Kidney (tissue), 14 donors: ENCODE data around the gene NANOGP8. TPM values are rescaled to one million over a fixed set of nuclear protein-coding genes. Genes with fewer than 3 reads are reported as not detected.

Experiments
- DNase-seq, 5 donors: peaks; one replicate each; pipeline ENCODE4 v3.0.0-alpha.2; 2013 to 2020
- FAIRE-seq: peaks from 2 replicates; lab custom pipeline; 2012; peaks lifted over from hg19 to GRCh38; lab: Jason Lieb, UNC
- H3K27ac ChIP-seq, 2 donors: one replicate each; pipeline ENCODE4 v1.7.0; 2013; ENCODE audit warnings: low read depth in 2 of 2, low read length in 2 of 2, inconsistent platforms in 1 of 2
- H3K27me3 ChIP-seq: one replicate; pipeline ENCODE4 v1.7.1; 2013; ENCODE audit warnings: low read length, inconsistent platforms; ENCODE audit not compliant: control insufficient read depth, insufficient read depth
- H3K36me3 ChIP-seq, 3 donors: one replicate each; pipeline versions ENCODE4 v1.7.0 to v1.7.1; 2013; ENCODE audit warnings: low read length in 3 of 3, control low read depth in 1 of 3, inconsistent platforms in 1 of 3; ENCODE audit not compliant: insufficient read depth in 3 of 3, control insufficient read depth in 2 of 3
- H3K4me1 ChIP-seq, 3 donors: one replicate each; pipeline versions ENCODE4 v1.7.0 to v1.7.1; 2013; ENCODE audit warnings: low read length in 3 of 3, inconsistent platforms in 1 of 3, low read depth in 1 of 3; ENCODE audit not compliant: control insufficient read depth in 2 of 3, insufficient read depth in 2 of 3
- H3K4me3 ChIP-seq, 3 donors: one replicate each; pipeline versions ENCODE4 v1.7.0 to v1.8.1; 2013; ENCODE audit warnings: low read length in 3 of 3, control low read depth in 1 of 3, inconsistent platforms in 1 of 3
- H3K9ac ChIP-seq, 3 donors: one replicate each; pipeline versions ENCODE4 v1.7.0 to v1.7.1; 2013; ENCODE audit warnings: low read length in 3 of 3, control low read depth in 1 of 3, inconsistent platforms in 1 of 3
- H3K9me3 ChIP-seq, 3 donors: one replicate each; pipeline versions ENCODE4 v1.7.0 to v1.7.1; 2013; ENCODE audit warnings: low read length in 3 of 3, control low read depth in 1 of 3, inconsistent platforms in 1 of 3; ENCODE audit not compliant: control insufficient read depth in 2 of 3, insufficient read depth in 1 of 3
- CTCF ChIP-seq: IDR thresholded peaks from 3 replicates; pipeline ENCODE4 v1.5.1; 2012; ENCODE audit warnings: mild to moderate bottlenecking, moderate library complexity, borderline replicate concordance; ENCODE audit not compliant: insufficient read depth; ENCODE audit errors: extremely low read depth
- intact Hi-C: fragments of 100-400 bp; cut with DNase I; formaldehyde crosslinking; loops from one replicate; pipeline ENCODE4 v1.11.1; 2022
- polyA plus RNA-seq: library from polyadenylated mRNA; stranded (reverse); fragments of 350-450 nt; fragmentation: Illumina TruSeq; extraction: RNeasy Lipid Tissue Mini Kit (QIAGEN cat#74804); gene quantifications from one replicate; pipeline ENCODE4 v1.2.3, GENCODE V29; 2014; ENCODE audit warnings: low read depth, low replicate concordance; ENCODE audit not compliant: insufficient read depth
- total RNA-seq: library from RNA; stranded (reverse); fragmentation: NEBNext Ultra II Directional; extraction: Animal tissue kit (Norgen Biotek cat#: 25700); gene quantifications from one replicate; pipeline ENCODE4 v1.2.1, GENCODE V29; 2021
- donor health status: control.
- donor health status: control.
- donor health status: control.
- donor health status: control.
- donor health status: control.
- donor health status: DM: yes; HTN: yes; CAD: no.
- donor health status: Normal renal cell carcinoma (clear cell type).

NANOGP8 gene
- total and polyA plus RNA-seq, 2 donors from 2014 or later, result 1.3 TPM; not detected in 1

DNA sequence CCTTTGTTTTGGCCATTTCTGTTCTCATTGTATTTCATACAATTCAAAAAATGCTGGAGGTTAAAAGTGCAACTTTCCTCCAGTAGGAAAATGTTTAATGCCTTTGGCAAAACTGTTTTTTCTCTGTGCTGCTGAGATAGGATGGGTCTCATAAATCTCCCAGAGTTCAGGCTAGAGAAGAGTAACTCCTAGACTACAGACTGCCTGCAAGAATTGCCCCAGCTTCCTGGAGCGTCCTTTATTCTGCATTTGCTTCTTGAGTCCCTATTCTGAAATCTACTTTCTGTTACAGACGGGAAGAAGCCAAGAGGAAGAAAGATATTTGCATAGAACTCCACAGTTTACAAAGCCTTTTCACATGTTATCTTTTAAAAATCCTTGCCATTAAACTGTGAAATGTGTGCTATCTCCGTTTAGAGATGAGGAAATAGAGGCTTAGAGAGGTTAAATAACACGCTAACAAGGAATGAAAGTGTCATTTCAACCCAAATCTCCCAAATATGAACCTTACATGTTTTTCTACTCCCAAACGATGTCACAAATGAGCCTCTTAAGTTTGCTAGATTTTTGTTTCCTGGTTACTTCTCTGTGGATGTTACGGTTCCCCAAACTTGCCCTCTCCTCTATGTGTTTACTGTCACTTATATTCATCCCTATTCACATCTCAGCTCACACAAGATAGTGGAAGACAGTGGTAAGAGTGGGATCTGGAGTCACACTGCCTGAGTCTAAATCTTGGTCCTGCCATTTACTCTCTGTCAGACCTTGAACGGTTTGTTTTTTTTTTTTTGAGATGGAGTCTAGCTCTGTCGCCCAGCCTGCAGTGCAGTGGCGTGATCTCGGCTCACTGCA lies 17.4 kb downstream of the NANOGP8 start:
- FAIRE-seq, result no peak
- H3K4me3 ChIP-seq, result no peak overlapping the region
- no peak overlapping the region for H3K27ac ChIP-seq
- intact Hi-C loops, result no loop called here
- no peaks in the 10 kb centered on the region for H3K9me3 ChIP-seq
- H3K36me3 ChIP-seq, result no peaks in the 10 kb centered on the region
- TF ChIP-seq CTCF, result no peak
- peak in 1 of 5 donors; percentile 56 for DNase-seq
- no peaks in the 10 kb centered on the region for H3K27me3 ChIP-seq
- H3K4me1 ChIP-seq, result no peaks in the 10 kb centered on the region
- H3K9ac ChIP-seq, result no peak overlapping the region

- no peak overlapping the region for H3K27ac ChIP-seq
- DNase-seq, result no peak
- H3K27me3 ChIP-seq, result no peaks in the 10 kb centered on the region
- no peak for FAIRE-seq
- H3K9me3 ChIP-seq, result no peaks in the 10 kb centered on the region
- no peaks in the 10 kb centered on the region for H3K36me3 ChIP-seq
- no peak overlapping the region for H3K4me3 ChIP-seq
- no peak for TF ChIP-seq CTCF
- intact Hi-C loops, result no loop called here
- no peaks in the 10 kb centered on the region for H3K4me1 ChIP-seq
- H3K9ac ChIP-seq, result no peak overlapping the region
Observed at GRCh38 chr15:35066094-35066493, 19.0 kb downstream of the NANOGP8 start.

- H3K4me3 ChIP-seq, result no peak overlapping the region
- no peak for TF ChIP-seq CTCF
- no peaks in the 10 kb centered on the region for H3K4me1 ChIP-seq
- DNase-seq (peak in 1 of 5 donors; percentile 55), FAIRE-seq (no peak)
- no peak overlapping the region for H3K27ac ChIP-seq
- intact Hi-C loops, result no loop called here
- no peaks in the 10 kb centered on the region for H3K36me3 ChIP-seq
- H3K27me3 ChIP-seq, result no peaks in the 10 kb centered on the region
- no peaks in the 10 kb centered on the region for H3K9me3 ChIP-seq
- H3K9ac ChIP-seq, result no peak overlapping the region
Observed at GRCh38 chr15:35064576-35065190, 20.4 kb downstream of the NANOGP8 start.
